ENCODE measurements around the gene CALY.

The CALY gene

GRCh38 chr10:133350283-133350949 lies 13.7 kb upstream of the CALY start:
- H3K4me1 Mint-ChIP-seq, result peaks cover 6% of the 10 kb centered on the region
- no peak for TF ChIP-seq CTCF (IDR thresholded peaks at IDR 0.05)
- H3K27ac Mint-ChIP-seq, result no peak overlapping the region
- H3K9me3 Mint-ChIP-seq, result peaks cover 2% of the 10 kb centered on the region
- no peak overlapping the region for H3K4me3 Mint-ChIP-seq
- peaks cover 15% of the 10 kb centered on the region for H3K27me3 Mint-ChIP-seq (ENCODE audit: low read depth, poor library complexity)
- no peak for DNase-seq
- H3K36me3 Mint-ChIP-seq (ENCODE audit: low read depth), result no peaks in the 10 kb centered on the region

GRCh38 chr10:133349577-133350011 lies 12.9 kb upstream of the CALY start:
- H3K4me1 Mint-ChIP-seq, result peaks cover 6% of the 10 kb centered on the region
- no peak overlapping the region for H3K4me3 Mint-ChIP-seq
- TF ChIP-seq CTCF (IDR thresholded peaks at IDR 0.05), result no peak
- H3K36me3 Mint-ChIP-seq (ENCODE audit: low read depth), result no peaks in the 10 kb centered on the region
- no peak for DNase-seq
- peaks cover 7% of the 10 kb centered on the region for H3K9me3 Mint-ChIP-seq
- peaks cover 16% of the 10 kb centered on the region for H3K27me3 Mint-ChIP-seq (ENCODE audit: low read depth, poor library complexity)
- no peak overlapping the region for H3K27ac Mint-ChIP-seq

GRCh38 chr10:133349160-133349568 lies 12.5 kb upstream of the CALY start:
- no peak overlapping the region for H3K27ac Mint-ChIP-seq
- DNase-seq, result no peak
- peaks cover 19% of the 10 kb centered on the region for H3K27me3 Mint-ChIP-seq (ENCODE audit: low read depth, poor library complexity)
- TF ChIP-seq CTCF (IDR thresholded peaks at IDR 0.05), result no peak
- H3K36me3 Mint-ChIP-seq (ENCODE audit: low read depth), result no peaks in the 10 kb centered on the region
- no peak overlapping the region for H3K4me3 Mint-ChIP-seq
- peaks cover 7% of the 10 kb centered on the region for H3K9me3 Mint-ChIP-seq
- H3K4me1 Mint-ChIP-seq, result peaks cover 6% of the 10 kb centered on the region

GRCh38 chr10:133347710-133348517 lies 11.2 kb upstream of the CALY start:
- H3K27me3 Mint-ChIP-seq (ENCODE audit: low read depth, poor library complexity), result peaks cover 27% of the 10 kb centered on the region
- no peak overlapping the region for H3K27ac Mint-ChIP-seq
- H3K4me1 Mint-ChIP-seq, result peaks cover 13% of the 10 kb centered on the region
- DNase-seq, result no peak
- no peak for TF ChIP-seq CTCF (IDR thresholded peaks at IDR 0.05)
- no peaks in the 10 kb centered on the region for H3K36me3 Mint-ChIP-seq (ENCODE audit: low read depth)
- H3K4me3 Mint-ChIP-seq, result no peak overlapping the region
- peaks cover 7% of the 10 kb centered on the region for H3K9me3 Mint-ChIP-seq

GRCh38 chr10:133346413-133346812 lies 9.7 kb upstream of the CALY start:
- H3K36me3 Mint-ChIP-seq (ENCODE audit: low read depth), result no peaks in the 10 kb centered on the region
- peaks cover 37% of the 10 kb centered on the region for H3K27me3 Mint-ChIP-seq (ENCODE audit: low read depth, poor library complexity)
- no peak overlapping the region for H3K4me3 Mint-ChIP-seq
- no peak for TF ChIP-seq CTCF (IDR thresholded peaks at IDR 0.05)
- DNase-seq, result no peak
- peaks cover 13% of the 10 kb centered on the region for H3K4me1 Mint-ChIP-seq
- H3K27ac Mint-ChIP-seq, result no peak overlapping the region
- H3K9me3 Mint-ChIP-seq, result peaks cover 13% of the 10 kb centered on the region
